Uterus (tissue), 2 donors: ENCODE results near the gene ANKRD12.

Source experiments
- POLR2A ChIP-seq, 2 donors: fragments of 450-650 bp; IDR thresholded peaks; one replicate each; pipeline ENCODE4 v1.6.1; 2016; ENCODE audit warnings: antibody characterized with exemption in 2 of 2, mild to moderate bottlenecking in 1 of 2, moderate library complexity in 1 of 2
- TF ChIP-seq, protein P1 (sequence below), 4 experiments: fragments of 200-600 bp in 2 of 4; fragments of 450-650 bp in 2 of 4; sonication (generic) in 2 of 4; IDR thresholded peaks; one replicate each; pipeline ENCODE4 v1.5.1; 2016 to 2019; ENCODE audit warnings: antibody characterized with exemption in 4 of 4, mild to moderate bottlenecking in 2 of 4, moderate library complexity in 1 of 4

DNA sequence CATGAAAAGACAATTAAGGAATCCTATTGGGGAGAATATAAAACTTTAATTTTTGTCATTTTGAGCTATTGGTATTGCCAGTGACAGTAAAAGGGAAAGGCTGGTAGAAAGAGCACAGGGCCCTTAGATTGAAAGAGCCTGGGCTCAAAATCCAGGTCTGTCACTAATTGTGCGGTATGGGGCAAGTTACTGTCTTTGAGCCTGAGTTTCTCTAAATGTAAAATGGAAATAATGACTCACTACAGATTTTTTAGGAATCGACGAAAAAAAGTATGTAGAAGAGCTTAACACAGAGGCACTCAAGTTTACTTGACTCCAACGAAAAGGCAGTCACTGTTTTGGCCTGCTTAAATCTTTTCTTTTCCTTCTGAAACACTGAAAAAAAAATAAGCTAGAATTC, 27.1 kb upstream of the ANKRD12 start:
- TF ChIP-seq POLR2A (IDR thresholded peaks at IDR 0.05), result no peak
- TF ChIP-seq, protein P1, sequence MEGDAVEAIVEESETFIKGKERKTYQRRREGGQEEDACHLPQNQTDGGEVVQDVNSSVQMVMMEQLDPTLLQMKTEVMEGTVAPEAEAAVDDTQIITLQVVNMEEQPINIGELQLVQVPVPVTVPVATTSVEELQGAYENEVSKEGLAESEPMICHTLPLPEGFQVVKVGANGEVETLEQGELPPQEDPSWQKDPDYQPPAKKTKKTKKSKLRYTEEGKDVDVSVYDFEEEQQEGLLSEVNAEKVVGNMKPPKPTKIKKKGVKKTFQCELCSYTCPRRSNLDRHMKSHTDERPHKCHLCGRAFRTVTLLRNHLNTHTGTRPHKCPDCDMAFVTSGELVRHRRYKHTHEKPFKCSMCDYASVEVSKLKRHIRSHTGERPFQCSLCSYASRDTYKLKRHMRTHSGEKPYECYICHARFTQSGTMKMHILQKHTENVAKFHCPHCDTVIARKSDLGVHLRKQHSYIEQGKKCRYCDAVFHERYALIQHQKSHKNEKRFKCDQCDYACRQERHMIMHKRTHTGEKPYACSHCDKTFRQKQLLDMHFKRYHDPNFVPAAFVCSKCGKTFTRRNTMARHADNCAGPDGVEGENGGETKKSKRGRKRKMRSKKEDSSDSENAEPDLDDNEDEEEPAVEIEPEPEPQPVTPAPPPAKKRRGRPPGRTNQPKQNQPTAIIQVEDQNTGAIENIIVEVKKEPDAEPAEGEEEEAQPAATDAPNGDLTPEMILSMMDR (IDR thresholded peaks at IDR 0.05), result no peak
